ENCODE results near the gene METAP1D.

DNA sequence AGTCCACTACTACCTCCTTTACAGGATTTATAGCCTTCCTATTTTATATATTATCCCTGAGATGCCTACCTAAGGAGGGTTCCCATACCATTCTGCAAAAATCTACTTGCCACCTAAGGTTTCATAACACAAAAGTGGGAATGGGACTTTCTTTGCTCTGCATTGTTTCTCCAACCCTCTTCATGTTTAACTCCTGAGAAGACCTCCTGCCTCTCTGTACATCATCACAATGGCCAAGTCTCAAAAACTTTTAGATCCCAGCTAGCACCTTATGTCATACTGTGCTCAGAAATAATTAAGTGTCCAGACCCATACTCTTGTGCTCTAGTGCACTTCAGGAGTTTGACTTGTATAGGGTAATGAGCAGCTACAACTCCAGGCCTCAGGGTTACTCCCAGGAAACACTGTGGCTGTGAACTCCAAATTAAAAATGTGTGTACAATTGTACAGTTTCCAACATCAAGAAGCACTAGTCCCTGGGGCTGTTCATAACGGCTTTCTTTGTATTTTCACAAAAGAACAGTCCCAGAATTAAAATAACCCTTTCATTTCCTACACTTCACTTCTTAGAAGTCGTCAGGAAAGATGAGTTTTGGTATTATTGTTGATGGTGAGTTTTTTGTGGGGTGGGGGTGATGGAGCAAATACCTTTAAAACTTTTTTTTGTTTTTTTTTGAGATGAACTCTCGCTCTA lies 39.4 kb downstream of the METAP1D start:
- no peak for TF ChIP-seq POLR2A (IDR thresholded peaks at IDR 0.05)
- TF ChIP-seq, protein P1, sequence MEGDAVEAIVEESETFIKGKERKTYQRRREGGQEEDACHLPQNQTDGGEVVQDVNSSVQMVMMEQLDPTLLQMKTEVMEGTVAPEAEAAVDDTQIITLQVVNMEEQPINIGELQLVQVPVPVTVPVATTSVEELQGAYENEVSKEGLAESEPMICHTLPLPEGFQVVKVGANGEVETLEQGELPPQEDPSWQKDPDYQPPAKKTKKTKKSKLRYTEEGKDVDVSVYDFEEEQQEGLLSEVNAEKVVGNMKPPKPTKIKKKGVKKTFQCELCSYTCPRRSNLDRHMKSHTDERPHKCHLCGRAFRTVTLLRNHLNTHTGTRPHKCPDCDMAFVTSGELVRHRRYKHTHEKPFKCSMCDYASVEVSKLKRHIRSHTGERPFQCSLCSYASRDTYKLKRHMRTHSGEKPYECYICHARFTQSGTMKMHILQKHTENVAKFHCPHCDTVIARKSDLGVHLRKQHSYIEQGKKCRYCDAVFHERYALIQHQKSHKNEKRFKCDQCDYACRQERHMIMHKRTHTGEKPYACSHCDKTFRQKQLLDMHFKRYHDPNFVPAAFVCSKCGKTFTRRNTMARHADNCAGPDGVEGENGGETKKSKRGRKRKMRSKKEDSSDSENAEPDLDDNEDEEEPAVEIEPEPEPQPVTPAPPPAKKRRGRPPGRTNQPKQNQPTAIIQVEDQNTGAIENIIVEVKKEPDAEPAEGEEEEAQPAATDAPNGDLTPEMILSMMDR (IDR thresholded peaks at IDR 0.05), result no peak
